ENCODE data around the gene CDK18. TPM values are rescaled to one million over a fixed set of nuclear protein-coding genes. Genes with fewer than 3 reads are reported as not detected.

CDK18 gene
- 10 to 100 TPM in 3 of 6 experiments, 1 to 10 TPM in 3; 6.3 to 22.3 (median 9.7) TPM for total RNA-seq
- long read RNA-seq = 0 reads

GRCh38 chr1:205504311-205505075, at the start of gene CDK18:
CDK18 (plus strand) TSS chr1:205504669; CDS start chr1:205523168, 18,499 bp downstream.
- ATAC-seq (peak; percentile 88 to 91 (median 90)), DNase-seq (peak; percentile 84 to 89 (median 87))
- intact Hi-C loops (cut with DNase I) = no loop called here
- Histone ChIP-seq H3K4me3 (peak within 1 kb of the TSS; percentile 63 to 79 (median 69)), H3K36me3 (no peaks in the 10 kb centered on the region), H3K27ac (peak within 1 kb of the TSS; percentile 20 to 24 (median 22)), H3K9me3 (no peaks in the 10 kb centered on the region), H3K27me3 (no peaks in the 10 kb centered on the region), H3K4me1 (no peaks in the 10 kb centered on the region)
- no peak for TF ChIP-seq POLR2A (IDR thresholded peaks at IDR 0.05)
- no peak for TF ChIP-seq CTCF (IDR thresholded peaks at IDR 0.05)
- WGBS (ENCODE audit: insufficient coverage, low coverage, low lambda C conversion rate, missing lambda C conversion rate) = 5% methylated on average over 23 of the region's 42 CpGs

GRCh38 chr1:205454903-205455335, 49.5 kb upstream of the CDK18 start:
- ATAC-seq = no peak
- Histone ChIP-seq H3K27me3 (peaks cover 3 to 35% of the 10 kb centered on the region in 2 donors), H3K27ac (no peak overlapping the region), H3K4me3 (no peak overlapping the region), H3K9me3 (no peaks in the 10 kb centered on the region), H3K4me1 (peaks cover 0 to 10% (median 2%) of the 10 kb centered on the region in 4 donors), H3K36me3 (no peaks in the 10 kb centered on the region)
- TF ChIP-seq CTCF (IDR thresholded peaks at IDR 0.05) (no peak), POLR2A (IDR thresholded peaks at IDR 0.05) (no peak)
- WGBS (ENCODE audit: insufficient coverage, low coverage, low lambda C conversion rate, missing lambda C conversion rate) = 23% methylated on average over 6 of the region's 6 CpGs
- intact Hi-C loops (cut with DNase I) = no loop called here
- DNase-seq = no peak

- Histone ChIP-seq H3K36me3 (no peaks in the 10 kb centered on the region), H3K4me1 (peaks cover 0 to 10% (median 2%) of the 10 kb centered on the region in 4 donors), H3K27ac (no peak within 1 kb of the TSS), H3K27me3 (peaks cover 3 to 35% of the 10 kb centered on the region in 2 donors), H3K4me3 (no peak within 1 kb of the TSS), H3K9me3 (no peaks in the 10 kb centered on the region)
- 3% methylated on average over 42 of the region's 53 CpGs for WGBS (ENCODE audit: insufficient coverage, low coverage, low lambda C conversion rate, missing lambda C conversion rate)
- DNase-seq (no peak), ATAC-seq (no peak)
- TF ChIP-seq CTCF (IDR thresholded peaks at IDR 0.05) (no peak), POLR2A (IDR thresholded peaks at IDR 0.05) (no peak)
- intact Hi-C loops (cut with DNase I) = no loop called here
Measured at GRCh38 chr1:205455581-205456382, 48.7 kb upstream of the CDK18 start, which contains the start of gene BLACAT1. BLACAT1 (minus strand) TSS chr1:205456045.

GRCh38 chr1:205456383-205456867, 48.0 kb upstream of the CDK18 start:
- TF ChIP-seq POLR2A (IDR thresholded peaks at IDR 0.05) = no peak
- TF ChIP-seq CTCF (IDR thresholded peaks at IDR 0.05) = no peak
- WGBS (ENCODE audit: insufficient coverage, low coverage, low lambda C conversion rate, missing lambda C conversion rate) = 0% methylated on average over 2 of the region's 47 CpGs
- intact Hi-C loops (cut with DNase I) = no loop called here
- ATAC-seq (no peak), DNase-seq (no peak)
- H3K27ac ChIP-seq = no peak overlapping the region
- H3K36me3 ChIP-seq = no peaks in the 10 kb centered on the region
- peaks cover 3 to 35% of the 10 kb centered on the region in 2 donors for H3K27me3 ChIP-seq
- H3K9me3 ChIP-seq = no peaks in the 10 kb centered on the region
- H3K4me3 ChIP-seq = no peak overlapping the region
- H3K4me1 ChIP-seq = peaks cover 0 to 10% (median 2%) of the 10 kb centered on the region in 4 donors
